ENCODE results near the gene GADD45GIP1.
A peak's percentile ranks its signal among the peaks of the same experiment; 100 is the strongest.

The GADD45GIP1 gene

GRCh38 chr19:12956446-12957388 is at the start of gene GADD45GIP1:
Gene GADD45GIP1 (minus strand): TSS chr19:12957223. CDS start chr19:12957212, 11 bp downstream.
- peak; percentile 85 for TF ChIP-seq POLR2A (IDR thresholded peaks at IDR 0.05; ENCODE audit: low read depth, low read length)
- no peak for DNase-seq (ENCODE audit: insufficient read length, low spot score)
- no peak for FAIRE-seq

- FAIRE-seq, result no peak
- no peak for TF ChIP-seq POLR2A (IDR thresholded peaks at IDR 0.05; ENCODE audit: low read depth, low read length)
- no peak for DNase-seq (ENCODE audit: insufficient read length, low spot score)
Measured at GRCh38 chr19:13005861-13006370, 48.9 kb upstream of the GADD45GIP1 start.

GRCh38 chr19:13005253-13005652 is 48.2 kb upstream of the GADD45GIP1 start:
- FAIRE-seq (no peak), DNase-seq (ENCODE audit: insufficient read length, low spot score) (no peak)
- TF ChIP-seq POLR2A (IDR thresholded peaks at IDR 0.05; ENCODE audit: low read depth, low read length), result no peak

GRCh38 chr19:13004273-13004672 is 47.2 kb upstream of the GADD45GIP1 start:
- no peak for FAIRE-seq
- no peak for TF ChIP-seq POLR2A (IDR thresholded peaks at IDR 0.05; ENCODE audit: low read depth, low read length)
- DNase-seq (ENCODE audit: insufficient read length, low spot score), result no peak

DNA sequence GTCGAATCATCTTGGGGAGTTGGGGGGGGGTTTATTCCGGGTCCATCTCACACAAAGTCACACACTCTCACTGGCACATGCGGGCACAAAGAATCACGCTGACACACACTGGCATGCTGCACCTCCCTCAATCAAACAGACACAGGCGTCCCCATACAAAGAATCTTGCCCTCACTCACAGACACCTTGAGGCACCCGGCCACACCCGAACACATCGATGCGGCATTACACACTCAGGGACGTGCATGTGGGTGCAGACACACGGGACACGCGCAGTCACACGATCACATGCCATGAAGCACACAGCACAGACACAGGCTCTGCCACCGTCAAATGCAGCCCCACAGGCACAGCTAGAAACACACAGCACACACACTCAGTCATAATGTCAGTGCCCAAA is 46.1 kb upstream of the GADD45GIP1 start:
- DNase-seq (ENCODE audit: insufficient read length, low spot score) (no peak), FAIRE-seq (no peak)
- no peak for TF ChIP-seq POLR2A (IDR thresholded peaks at IDR 0.05; ENCODE audit: low read depth, low read length)

DNA sequence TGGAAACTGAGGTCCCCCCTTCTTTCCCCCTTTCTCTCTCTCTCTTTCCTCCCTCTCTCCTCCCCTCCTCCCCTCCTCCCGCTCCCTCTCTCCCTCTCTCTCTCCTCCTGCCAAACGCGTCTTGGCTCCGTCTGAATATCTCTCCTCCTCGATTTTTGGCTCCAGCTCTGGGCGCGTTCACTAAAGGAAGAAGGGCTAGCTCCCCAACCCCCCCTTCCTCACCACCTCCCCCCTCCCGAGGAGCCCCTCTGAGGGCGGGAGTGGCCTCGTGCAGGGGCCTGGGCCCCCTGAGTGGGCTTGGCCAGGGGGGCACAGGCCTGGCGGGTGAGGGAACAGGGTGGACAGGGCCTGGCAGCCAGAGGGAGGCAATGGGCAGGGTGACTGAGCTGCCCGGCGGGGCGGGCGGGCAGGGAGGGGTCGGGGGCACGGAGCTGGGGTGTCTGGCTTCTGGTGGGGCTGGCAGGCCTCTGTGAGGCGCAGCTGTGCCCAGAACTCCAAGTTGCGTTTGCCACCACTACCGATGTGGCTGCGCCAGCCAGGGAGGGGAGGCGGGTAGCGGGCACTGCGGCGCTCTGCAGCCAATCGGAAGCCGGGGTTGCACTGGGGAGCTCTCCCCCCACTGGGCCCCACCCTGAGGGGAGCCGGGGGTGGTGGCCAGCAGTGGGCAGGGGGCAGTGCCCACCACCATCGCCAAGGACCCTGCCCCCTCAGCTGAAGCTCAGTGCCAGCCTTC is 45.3 kb upstream of the GADD45GIP1 start:
- TF ChIP-seq POLR2A (IDR thresholded peaks at IDR 0.05; ENCODE audit: low read depth, low read length), result no peak
- DNase-seq (ENCODE audit: insufficient read length, low spot score), result no peak
- no peak for FAIRE-seq

- no peak for FAIRE-seq
Measured at GRCh38 chr19:13001502-13002165, 44.6 kb upstream of the GADD45GIP1 start.

DNA sequence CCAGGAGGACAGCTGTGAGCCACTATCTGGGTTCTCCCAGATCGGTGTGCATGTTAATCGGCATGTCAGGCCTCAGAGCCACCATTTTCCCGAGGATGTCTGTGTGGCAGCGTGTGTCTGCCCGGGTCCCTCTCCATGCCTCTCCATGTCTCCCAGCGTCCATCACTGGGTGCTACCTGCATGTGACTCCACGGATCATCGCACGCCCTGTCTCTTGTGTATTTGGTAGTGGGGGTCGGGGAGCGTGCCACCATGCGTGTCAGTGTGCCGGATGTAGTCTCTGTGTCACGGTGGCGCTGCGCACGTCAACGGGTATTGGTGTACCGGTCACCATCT is 44.1 kb upstream of the GADD45GIP1 start:
- FAIRE-seq (no peak), DNase-seq (ENCODE audit: insufficient read length, low spot score) (no peak)
- no peak for TF ChIP-seq POLR2A (IDR thresholded peaks at IDR 0.05; ENCODE audit: low read depth, low read length)

More at GRCh38 chr19:13001502-13002165, 44.6 kb upstream of the GADD45GIP1 start:
- no peak for TF ChIP-seq POLR2A (IDR thresholded peaks at IDR 0.05; ENCODE audit: low read depth, low read length)
- DNase-seq (ENCODE audit: insufficient read length, low spot score), result no peak

DNA sequence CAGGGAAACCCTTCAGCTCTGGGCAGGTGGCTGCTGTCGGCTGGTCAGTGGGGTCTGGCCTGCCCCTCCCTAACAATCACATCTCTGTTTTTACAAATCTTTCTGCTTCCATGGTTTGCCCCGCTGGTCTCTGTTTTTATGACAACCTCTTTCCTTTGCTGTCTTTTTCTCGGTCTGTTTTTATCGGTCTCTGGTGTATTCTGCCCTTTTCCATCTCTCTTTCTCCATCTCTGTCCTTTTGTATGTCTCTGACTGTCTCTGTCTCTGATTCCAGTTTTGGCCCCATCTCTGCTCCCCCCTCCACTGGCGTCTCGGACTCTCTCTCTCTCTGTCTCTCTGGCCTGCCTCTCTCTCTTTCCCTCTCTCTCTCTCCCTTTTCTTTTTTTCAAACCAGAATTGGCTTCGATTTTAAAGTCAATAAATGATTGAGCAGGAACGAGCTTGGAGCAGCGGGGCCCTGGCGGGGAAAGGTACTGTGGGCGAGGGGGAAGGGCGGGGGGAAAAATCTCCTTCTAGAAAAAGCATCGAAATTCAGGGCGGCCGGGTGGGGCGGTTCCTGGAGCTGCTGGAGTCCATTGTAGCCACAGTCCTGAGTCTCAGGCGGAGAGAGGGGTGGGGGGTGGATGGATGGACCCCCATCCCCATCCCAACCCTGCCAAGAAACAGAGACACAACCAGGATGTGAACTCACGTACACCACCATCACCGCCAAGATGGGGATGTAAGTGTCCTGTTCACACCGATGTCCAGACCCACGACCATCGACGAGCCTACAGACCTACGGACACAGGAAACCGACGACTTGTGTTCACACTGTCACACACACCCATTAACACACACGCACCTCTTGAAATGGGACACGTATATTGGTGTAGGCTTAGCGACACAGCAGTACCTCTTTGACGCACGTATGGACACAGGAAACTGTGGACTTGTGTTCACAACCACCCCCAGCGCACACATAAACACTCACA is 41.2 kb upstream of the GADD45GIP1 start:
- FAIRE-seq, result no peak
- DNase-seq (ENCODE audit: insufficient read length, low spot score), result no peak
- TF ChIP-seq POLR2A (IDR thresholded peaks at IDR 0.05; ENCODE audit: low read depth, low read length), result no peak

DNA sequence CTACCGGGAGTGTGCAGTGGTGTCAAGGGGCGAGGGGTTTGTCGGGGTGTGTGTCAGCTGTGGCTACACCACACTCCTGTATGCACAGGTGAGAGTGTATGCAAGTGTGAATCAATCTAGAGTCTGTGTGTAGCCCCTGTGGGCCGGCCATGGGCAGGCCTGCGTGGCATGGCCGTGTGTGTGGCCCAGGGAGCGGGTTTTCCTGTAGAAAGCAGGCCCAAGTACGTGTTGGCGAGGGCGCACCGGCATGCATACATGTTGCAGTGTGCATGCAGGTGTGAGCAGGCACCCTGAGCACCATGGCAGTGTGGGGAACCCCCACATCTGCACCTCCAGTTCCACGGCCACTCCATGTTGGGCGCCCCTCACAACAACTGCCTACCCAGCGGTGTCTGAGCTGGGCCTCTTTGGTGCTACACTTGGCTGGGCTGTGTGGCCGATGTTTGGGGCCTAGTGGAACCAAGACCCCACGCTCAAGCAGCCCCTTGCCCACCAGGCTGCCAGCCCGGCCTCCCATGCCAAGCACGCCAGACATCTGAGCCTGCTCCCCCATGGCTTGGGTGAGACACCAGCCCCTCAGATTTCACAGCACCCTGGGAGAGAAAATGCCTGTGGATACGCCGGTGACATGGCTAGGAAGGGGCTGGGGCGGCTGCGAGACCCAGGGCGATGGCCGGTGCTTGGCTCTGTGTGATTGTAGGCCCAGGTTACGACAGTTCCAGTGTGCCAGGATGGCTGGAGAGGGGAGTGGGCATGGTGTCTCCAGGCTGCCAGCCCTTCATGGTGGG is 40.4 kb upstream of the GADD45GIP1 start:
- FAIRE-seq, result no peak
- no peak for TF ChIP-seq POLR2A (IDR thresholded peaks at IDR 0.05; ENCODE audit: low read depth, low read length)
- DNase-seq (ENCODE audit: insufficient read length, low spot score), result no peak

- FAIRE-seq, result no peak
- DNase-seq (ENCODE audit: insufficient read length, low spot score), result peak; percentile 52
- TF ChIP-seq POLR2A (IDR thresholded peaks at IDR 0.05; ENCODE audit: low read depth, low read length), result no peak
Measured at GRCh38 chr19:12996406-12997094, 39.5 kb upstream of the GADD45GIP1 start.

All from H54 (cell line).